Progenitor cell of endocrine pancreas (in vitro differentiated cells): ENCODE measurements around the gene OTOP2. TPM values are rescaled to one million over a fixed set of nuclear protein-coding genes. Genes with fewer than 3 reads are reported as not detected.

Source experiments
- DNase-seq: peaks from one replicate; pipeline ENCODE4 v3.0.0; 2021; ENCODE audit warnings: low spot score; ENCODE audit not compliant: unreplicated experiment
- H3K27ac Mint-ChIP-seq: 2 replicates; pipeline ENCODE4 v1.8.0; 2021; ENCODE audit warnings: mild to moderate bottlenecking, moderate library complexity, mixed read lengths
- H3K27me3 Mint-ChIP-seq: 2 replicates; pipeline ENCODE4 v1.8.0; 2021; ENCODE audit warnings: mixed read lengths
- H3K36me3 Mint-ChIP-seq: 2 replicates; pipeline ENCODE4 v1.8.0; 2022; ENCODE audit warnings: mixed read lengths; ENCODE audit not compliant: insufficient read depth
- H3K4me1 Mint-ChIP-seq: 2 replicates; pipeline ENCODE4 v1.8.0; 2021; ENCODE audit warnings: low read depth, mixed read lengths
- H3K4me3 Mint-ChIP-seq: 2 replicates; pipeline ENCODE4 v1.8.0; 2021; ENCODE audit warnings: low read depth, mild to moderate bottlenecking, moderate library complexity, mixed read lengths
- H3K9me3 Mint-ChIP-seq: 2 replicates; pipeline ENCODE4 v1.8.0; 2021; ENCODE audit warnings: low read depth, mixed read lengths
- CTCF ChIP-seq: fragments of 200-600 bp; sonication (generic); IDR thresholded peaks from one replicate; pipeline ENCODE4 v1.5.0; 2021; ENCODE audit warnings: antibody characterized with exemption, mild to moderate bottlenecking; ENCODE audit not compliant: unreplicated experiment
- total RNA-seq: library from RNA; stranded (reverse); gene quantifications from 2 replicates; pipeline ENCODE4 v1.2.1, GENCODE V29; 2021

Gene OTOP2
- total RNA-seq, 1 donor from 2014 or later = not detected

GRCh38 chr17:74920306-74920620, 3.8 kb upstream of the OTOP2 start:
- H3K4me1 Mint-ChIP-seq = peaks cover 2% of the 10 kb centered on the region
- TF ChIP-seq CTCF = no peak
- peaks cover 39% of the 10 kb centered on the region for H3K27me3 Mint-ChIP-seq
- H3K9me3 Mint-ChIP-seq = no peaks in the 10 kb centered on the region
- no peak overlapping the region for H3K4me3 Mint-ChIP-seq
- no peaks in the 10 kb centered on the region for H3K36me3 Mint-ChIP-seq
- no peak overlapping the region for H3K27ac Mint-ChIP-seq
- DNase-seq = no peak

- DNase-seq = no peak
- TF ChIP-seq CTCF = no peak
- H3K4me1 Mint-ChIP-seq = peaks cover 2% of the 10 kb centered on the region
- H3K9me3 Mint-ChIP-seq = no peaks in the 10 kb centered on the region
- H3K4me3 Mint-ChIP-seq = no peak overlapping the region
- H3K27ac Mint-ChIP-seq = no peak overlapping the region
- H3K27me3 Mint-ChIP-seq = peaks cover 42% of the 10 kb centered on the region
- H3K36me3 Mint-ChIP-seq = no peaks in the 10 kb centered on the region
These were observed 3.4 kb upstream of the OTOP2 start for GRCh38 chr17:74920642-74921025.

GRCh38 chr17:74921026-74921681, 2.9 kb upstream of the OTOP2 start:
- Mint-ChIP-seq H3K27me3 (peaks cover 45% of the 10 kb centered on the region), H3K27ac (no peak overlapping the region), H3K4me3 (no peak overlapping the region), H3K36me3 (no peaks in the 10 kb centered on the region), H3K9me3 (no peaks in the 10 kb centered on the region), H3K4me1 (peaks cover 2% of the 10 kb centered on the region)
- DNase-seq = no peak
- no peak for TF ChIP-seq CTCF

- no peak for DNase-seq
- H3K36me3 Mint-ChIP-seq = no peaks in the 10 kb centered on the region
- H3K4me3 Mint-ChIP-seq = no peak overlapping the region
- H3K27me3 Mint-ChIP-seq = peaks cover 48% of the 10 kb centered on the region
- TF ChIP-seq CTCF = no peak
- no peaks in the 10 kb centered on the region for H3K9me3 Mint-ChIP-seq
- H3K4me1 Mint-ChIP-seq = peaks cover 2% of the 10 kb centered on the region
- H3K27ac Mint-ChIP-seq = no peak overlapping the region
These were observed 2.3 kb upstream of the OTOP2 start for GRCh38 chr17:74921769-74922168.

- Mint-ChIP-seq H3K9me3 (no peaks in the 10 kb centered on the region), H3K4me1 (peaks cover 2% of the 10 kb centered on the region), H3K36me3 (no peaks in the 10 kb centered on the region), H3K4me3 (no peak overlapping the region), H3K27me3 (peaks cover 49% of the 10 kb centered on the region), H3K27ac (no peak overlapping the region)
- no peak for TF ChIP-seq CTCF
- DNase-seq = no peak
These were observed 1.9 kb upstream of the OTOP2 start for GRCh38 chr17:74922172-74922571.
